Karpas-422 (cell line): Measurements from ENCODE around the gene OCEL1. TPM values are rescaled to one million over a fixed set of nuclear protein-coding genes. Genes with fewer than 3 reads are reported as not detected.
A peak's percentile ranks its signal among the peaks of the same experiment; 100 is the strongest.

Source experiments
- DNase-seq: peaks from one replicate; pipeline ENCODE4 v3.0.0-alpha.2; 2015
- H2AFZ ChIP-seq: fragments of 200-600 bp; sonication (generic); 2 replicates; pipeline ENCODE4 v1.6.1; 2014; ENCODE audit warnings: antibody characterized with exemption, low read length, mixed read lengths
- H3K27ac ChIP-seq: fragments of 200-600 bp; sonication (generic); 2 replicates; pipeline ENCODE4 v1.5.1; 2014; ENCODE audit warnings: mild to moderate bottlenecking, low read length, moderate library complexity
- H3K27me3 ChIP-seq: fragments of 200-600 bp; sonication (generic); 2 replicates; pipeline ENCODE4 v1.6.1; 2014; ENCODE audit warnings: low read length, mixed read lengths
- H3K36me3 ChIP-seq: fragments of 200-600 bp; sonication (generic); 2 replicates; pipeline ENCODE4 v1.6.1; 2014; ENCODE audit warnings: low read length, mixed read lengths; ENCODE audit not compliant: insufficient read depth
- H3K4me1 ChIP-seq: fragments of 200-600 bp; sonication (generic); 2 replicates; pipeline ENCODE4 v1.6.1; 2014; ENCODE audit warnings: mild to moderate bottlenecking, low read length, mixed read lengths
- H3K4me2 ChIP-seq: fragments of 200-600 bp; sonication (generic); 2 replicates; pipeline ENCODE4 v1.6.1; 2014; ENCODE audit warnings: low read length, low read depth, mild to moderate bottlenecking; ENCODE audit not compliant: poor library complexity, severe bottlenecking
- H3K4me3 ChIP-seq: fragments of 200-600 bp; sonication (generic); 2 replicates; pipeline ENCODE4 v1.5.1; 2014; ENCODE audit warnings: mild to moderate bottlenecking, antibody characterized with exemption, low read length, mixed read lengths
- H3K79me2 ChIP-seq: fragments of 200-600 bp; sonication (generic); 2 replicates; pipeline ENCODE4 v1.6.1; 2014; ENCODE audit warnings: mild to moderate bottlenecking, low read length, mixed read lengths
- H3K9ac ChIP-seq: fragments of 200-600 bp; sonication (generic); 2 replicates; pipeline ENCODE4 v1.6.0; 2014; ENCODE audit warnings: low read length
- H3K9me2 ChIP-seq: fragments of 200-600 bp; sonication (generic), shearing (Covaris generic); replicated peaks from 2 replicates; pipeline ENCODE4 v1.6.0; 2014; ENCODE audit warnings: mild to moderate bottlenecking, low read length, moderate library complexity; ENCODE audit not compliant: insufficient read depth
- H3K9me3 ChIP-seq: fragments of 300-700, 200-600 bp; sonication (generic); 2 replicates; pipeline ENCODE4 v1.6.1; 2014; ENCODE audit warnings: low read length, mixed read lengths
- H4K20me1 ChIP-seq: fragments of 200-600 bp; sonication (generic); 2 replicates; pipeline ENCODE4 v1.6.1; 2014; ENCODE audit warnings: mild to moderate bottlenecking, antibody characterized with exemption, low read length, low read depth; ENCODE audit not compliant: insufficient read depth
- total RNA-seq: library from RNA; depleted of rRNA; stranded (reverse); fragments of >200 nt; shearing (Covaris generic); gene quantifications from 2 replicates; pipeline ENCODE4 v1.2.3, GENCODE V29; 2014; ENCODE audit warnings: low replicate concordance

OCEL1 gene
- total RNA-seq, 1 experiment from 2014 or later = 13.0 TPM

DNA sequence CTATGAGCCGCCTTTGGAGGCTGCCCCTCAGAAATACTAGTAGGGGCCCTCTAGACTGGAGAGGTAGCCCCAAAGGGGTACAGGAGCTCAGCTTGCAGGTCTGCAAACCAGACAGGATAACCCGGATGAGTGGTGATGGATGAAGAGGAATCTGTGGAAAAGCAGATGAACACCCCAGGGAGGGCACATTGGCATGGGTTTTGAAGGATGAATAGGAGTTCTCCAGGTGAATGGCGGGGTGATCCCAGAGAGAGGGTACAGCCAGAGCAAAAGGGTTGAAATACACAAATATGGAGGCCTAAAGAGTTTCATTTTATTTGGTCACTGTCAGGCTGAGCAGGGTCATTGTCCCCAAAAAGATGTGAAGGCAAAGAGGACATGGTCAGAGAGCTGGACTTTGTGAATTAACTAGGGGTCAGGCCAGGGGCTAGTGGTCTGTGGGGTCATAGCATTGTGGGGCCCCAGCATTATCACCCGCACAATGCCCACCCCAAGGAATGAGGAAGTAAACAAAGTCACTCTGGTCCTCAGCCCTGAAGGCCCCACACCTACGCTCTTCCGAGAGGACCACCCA lies 14.9 kb downstream of the OCEL1 start:
- no peak for DNase-seq
- no peak overlapping the region for H3K9ac ChIP-seq
- H3K4me3 ChIP-seq = no peak overlapping the region
- no peak overlapping the region for H2AFZ ChIP-seq
- H3K4me1 ChIP-seq = peaks cover 36% of the 10 kb centered on the region
- no peaks in the 10 kb centered on the region for H3K9me3 ChIP-seq
- H3K27me3 ChIP-seq = no peaks in the 10 kb centered on the region
- H3K79me2 ChIP-seq = peaks cover 24% of the 10 kb centered on the region
- H3K9me2 ChIP-seq = no peaks in the 10 kb centered on the region
- peaks cover 16% of the 10 kb centered on the region for H4K20me1 ChIP-seq
- no peak overlapping the region for H3K4me2 ChIP-seq
- no peak overlapping the region for H3K27ac ChIP-seq
- no peaks in the 10 kb centered on the region for H3K36me3 ChIP-seq

- H3K4me2 ChIP-seq = peak overlapping the region; percentile 73
- H3K9me2 ChIP-seq = no peaks in the 10 kb centered on the region
- no peaks in the 10 kb centered on the region for H3K36me3 ChIP-seq
- no peak for DNase-seq
- H2AFZ ChIP-seq = no peak overlapping the region
- H3K4me3 ChIP-seq = no peak overlapping the region
- H3K27me3 ChIP-seq = no peaks in the 10 kb centered on the region
- peaks cover 24% of the 10 kb centered on the region for H3K79me2 ChIP-seq
- H3K27ac ChIP-seq = peak overlapping the region; percentile 31
- no peaks in the 10 kb centered on the region for H3K9me3 ChIP-seq
- peaks cover 16% of the 10 kb centered on the region for H4K20me1 ChIP-seq
- peaks cover 38% of the 10 kb centered on the region for H3K4me1 ChIP-seq
- no peak overlapping the region for H3K9ac ChIP-seq
Measured at GRCh38 chr19:17242431-17243208, 16.6 kb downstream of the OCEL1 start.

DNA sequence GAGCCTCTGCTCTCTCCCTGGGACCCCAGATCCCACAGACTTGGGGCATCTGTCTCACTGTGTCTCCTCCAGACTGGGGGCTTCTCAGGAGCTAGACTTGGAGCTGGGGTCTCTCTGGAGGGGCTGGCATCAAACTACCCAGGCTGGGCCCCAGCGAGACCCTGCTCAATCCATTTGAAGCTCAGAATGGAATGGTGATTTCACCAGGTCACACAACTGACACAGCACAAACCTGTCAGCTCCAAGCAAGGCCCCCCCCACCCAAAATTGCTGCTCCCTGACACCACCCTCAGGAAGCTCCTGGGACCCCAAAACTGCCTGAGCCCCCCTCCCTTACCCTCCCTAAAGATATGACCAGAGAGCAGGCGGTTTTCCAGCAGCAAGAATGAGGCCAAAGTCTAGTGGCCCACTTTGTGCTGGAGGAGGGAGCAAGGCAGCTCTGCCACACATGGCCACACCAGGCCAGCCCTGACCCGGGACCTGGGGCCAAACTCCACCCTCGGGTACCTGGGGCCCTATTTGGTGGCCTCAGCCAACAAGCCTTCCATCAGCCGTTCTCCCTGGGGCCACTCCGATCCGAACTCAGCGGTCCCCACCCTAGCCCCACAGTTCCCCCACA lies 17.3 kb downstream of the OCEL1 start:
- Histone ChIP-seq H3K27me3 (no peaks in the 10 kb centered on the region), H3K4me2 (peak overlapping the region; percentile 73), H4K20me1 (peaks cover 16% of the 10 kb centered on the region), H2AFZ (no peak overlapping the region), H3K4me1 (peaks cover 40% of the 10 kb centered on the region), H3K9ac (0 out of 2 replicates have a peak overlapping the region, but pooled peaks have one; percentile 14), H3K36me3 (no peaks in the 10 kb centered on the region), H3K4me3 (peak overlapping the region; percentile 58; the same call in 1 of the 2 replicates), H3K9me2 (no peaks in the 10 kb centered on the region), H3K9me3 (no peaks in the 10 kb centered on the region), H3K79me2 (peaks cover 24% of the 10 kb centered on the region), H3K27ac (no peak overlapping the region)
- DNase-seq = no peak

GRCh38 chr19:17243830-17244617 lies 18.0 kb downstream of the OCEL1 start:
- H3K36me3 ChIP-seq = no peaks in the 10 kb centered on the region
- DNase-seq = no peak
- no peaks in the 10 kb centered on the region for H3K27me3 ChIP-seq
- H3K4me1 ChIP-seq = peaks cover 43% of the 10 kb centered on the region
- H3K4me3 ChIP-seq = peak overlapping the region; percentile 58
- no peak overlapping the region for H3K27ac ChIP-seq
- no peaks in the 10 kb centered on the region for H3K9me2 ChIP-seq
- peak overlapping the region; percentile 73 for H3K4me2 ChIP-seq
- H3K79me2 ChIP-seq = peaks cover 24% of the 10 kb centered on the region
- no peaks in the 10 kb centered on the region for H3K9me3 ChIP-seq
- H4K20me1 ChIP-seq = peaks cover 16% of the 10 kb centered on the region
- H3K9ac ChIP-seq = peak overlapping the region; percentile 77
- no peak overlapping the region for H2AFZ ChIP-seq

DNA sequence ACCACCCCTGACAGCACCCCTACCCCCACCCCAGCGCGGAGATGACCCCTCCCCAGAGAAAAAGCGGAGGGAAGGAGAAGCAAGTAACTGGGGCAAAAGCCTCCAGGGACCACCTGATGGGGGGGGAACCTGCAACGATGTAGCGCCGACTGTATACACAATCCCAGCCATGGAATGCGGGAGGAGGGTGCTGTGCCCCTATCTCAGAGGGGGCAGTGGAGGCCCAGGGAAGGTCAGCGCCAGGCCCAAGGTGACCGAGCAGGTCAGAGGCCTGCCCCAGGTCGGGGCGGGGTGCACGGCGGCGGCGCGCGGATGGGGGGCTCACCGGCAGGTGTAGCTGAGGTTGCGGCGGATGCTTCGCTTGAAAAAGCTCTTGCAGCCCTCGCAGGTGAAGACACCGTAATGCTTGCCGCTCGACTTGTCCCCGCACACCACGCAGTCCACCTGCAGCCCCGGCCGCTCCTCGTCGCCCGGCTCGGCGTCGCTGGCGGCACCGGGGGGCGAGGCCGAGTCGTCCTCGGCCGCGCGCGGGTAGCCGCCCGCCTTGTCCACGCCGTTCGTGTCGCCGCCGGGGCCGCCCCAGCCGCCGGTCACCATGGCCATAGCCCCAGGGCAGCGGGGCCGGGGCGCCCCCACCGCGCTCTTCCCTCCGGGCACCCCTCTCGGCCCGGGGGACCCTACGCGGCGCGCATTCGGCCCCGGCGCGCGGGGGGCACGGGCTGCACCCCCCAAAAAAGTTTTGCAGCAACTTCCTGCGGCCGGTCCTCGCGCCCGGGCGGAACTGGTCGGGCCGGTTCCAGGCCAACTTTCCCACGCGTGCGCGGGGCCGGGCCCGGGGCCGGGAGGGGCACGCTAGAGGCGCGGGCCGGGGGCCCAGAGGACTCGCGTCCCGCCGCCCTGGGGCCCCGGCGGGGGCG lies 18.9 kb downstream of the OCEL1 start:
- H3K4me1 ChIP-seq = peaks cover 43% of the 10 kb centered on the region
- H3K9me2 ChIP-seq = no peaks in the 10 kb centered on the region
- peaks cover 16% of the 10 kb centered on the region for H4K20me1 ChIP-seq
- peak overlapping the region; percentile 73 for H3K4me2 ChIP-seq
- peaks cover 24% of the 10 kb centered on the region for H3K79me2 ChIP-seq
- H3K4me3 ChIP-seq = peak overlapping the region; percentile 58
- H3K9me3 ChIP-seq = no peaks in the 10 kb centered on the region
- no peaks in the 10 kb centered on the region for H3K36me3 ChIP-seq
- peak; percentile 63 for DNase-seq
- no peaks in the 10 kb centered on the region for H3K27me3 ChIP-seq
- H3K9ac ChIP-seq = peak overlapping the region; percentile 77
- H3K27ac ChIP-seq = no peak overlapping the region
- no peak overlapping the region for H2AFZ ChIP-seq

- Histone ChIP-seq H3K4me1 (peaks cover 43% of the 10 kb centered on the region), H3K79me2 (peaks cover 24% of the 10 kb centered on the region), H3K9me3 (no peaks in the 10 kb centered on the region), H3K9ac (peak within 1 kb of the TSS; percentile 82), H2AFZ (peak within 1 kb of the TSS; percentile 96), H3K27me3 (no peaks in the 10 kb centered on the region), H4K20me1 (peaks cover 16% of the 10 kb centered on the region), H3K4me3 (peak within 1 kb of the TSS; percentile 75), H3K36me3 (no peaks in the 10 kb centered on the region), H3K27ac (peak within 1 kb of the TSS; percentile 57; the same call in 1 of the 2 replicates), H3K9me2 (no peaks in the 10 kb centered on the region), H3K4me2 (peak within 1 kb of the TSS; percentile 98)
- DNase-seq = no peak
Measured at GRCh38 chr19:17245535-17245984, 19.5 kb downstream of the OCEL1 start, which contains the start of gene NR2F6. Gene NR2F6 (minus strand): TSS chr19:17245919. CDS start chr19:17245220, 699 bp downstream.

DNA sequence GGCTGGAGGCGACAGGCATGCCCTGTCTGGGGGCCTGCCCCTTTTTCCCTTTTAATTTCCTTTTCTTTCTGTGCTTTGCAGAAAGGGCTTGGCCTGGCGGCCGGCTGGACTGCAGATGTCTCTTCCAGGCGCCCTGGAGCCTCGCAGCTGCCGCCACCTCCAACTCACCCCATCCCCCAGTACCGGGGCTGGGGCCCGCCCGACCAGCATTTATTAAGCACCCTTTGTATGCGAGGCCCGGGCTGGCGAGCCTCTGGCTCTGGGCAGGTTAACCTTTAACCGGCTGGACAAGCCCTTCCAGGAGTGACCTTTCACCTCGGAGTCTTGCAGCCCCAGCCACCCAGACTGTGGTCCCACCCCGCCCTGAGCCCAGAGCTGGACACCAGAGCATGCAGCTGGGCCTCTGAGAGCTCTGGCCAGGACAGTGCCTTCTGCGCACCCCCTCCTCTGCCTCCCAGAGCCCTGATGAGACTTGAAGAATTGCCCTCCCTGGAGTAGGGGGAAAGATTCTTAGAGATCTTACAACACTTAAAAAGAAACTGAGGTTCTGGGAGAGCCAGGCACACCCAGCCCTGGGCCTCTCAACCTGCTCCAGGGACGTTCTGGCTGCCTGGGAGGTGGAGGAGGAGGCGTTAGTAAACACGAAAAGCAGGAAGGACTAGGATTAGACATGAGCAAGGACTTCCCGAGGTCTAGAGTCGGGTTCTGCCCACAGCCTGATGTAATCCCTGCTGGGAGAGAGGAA lies 20.8 kb downstream of the OCEL1 start:
- Histone ChIP-seq H3K27ac (no peak overlapping the region; the same call in 1 of the 2 replicates), H2AFZ (peak overlapping the region; percentile 96), H3K9me2 (no peaks in the 10 kb centered on the region), H3K79me2 (peaks cover 24% of the 10 kb centered on the region), H3K4me2 (peak overlapping the region; percentile 98), H3K36me3 (no peaks in the 10 kb centered on the region), H3K4me3 (peak overlapping the region; percentile 75), H3K27me3 (no peaks in the 10 kb centered on the region), H3K4me1 (peaks cover 39% of the 10 kb centered on the region), H4K20me1 (peaks cover 16% of the 10 kb centered on the region), H3K9me3 (no peaks in the 10 kb centered on the region), H3K9ac (peak overlapping the region; percentile 82)
- DNase-seq = no peak
